K562 (cell line): ENCODE measurements around the gene ZNF775. TPM values are rescaled to one million over a fixed set of nuclear protein-coding genes. Genes with fewer than 3 reads are reported as not detected.
A peak's percentile ranks its signal among the peaks of the same experiment; 100 is the strongest.

ENCODE experiments used
- ATAC-seq: fragments of 200-7000 bp; cut with Tn5 transposase; 3 replicates; pipeline ENCODE4 v1.9.1; 2020; ENCODE audit warnings: moderate library complexity
- BruUV-seq: library from RNA; stranded (reverse); fragments of 400-500 nt; replicated peaks from 2 replicates; lab custom pipeline; 2021; lab: Mats Ljungman, UMichigan
- CTCF ChIA-PET: fragments of 300-600 bp; formaldehyde crosslinking; extraction: SDS; loops from one replicate; lab custom pipeline; 2021; ENCODE audit warnings: low intra/inter-chr PET ratio; lab: Yijun Ruan, JAX
- POLR2A ChIA-PET: fragments of 300-600, 350-650 bp; sonication (Branson Sonifier 250); formaldehyde crosslinking; extraction: SDS; loops from one replicate; lab custom pipeline; 2021; ENCODE audit warnings: antibody characterized with exemption, inconsistent platforms; lab: Yijun Ruan, JAX
- DNase-seq, 4 experiments: peaks; one replicate each; pipeline versions ENCODE4 v3.0.0 to v3.0.0-alpha.2; 2011 to 2018; ENCODE audit warnings: low spot score in 3 of 4, mixed read lengths in 3 of 4; ENCODE audit errors: extremely low read depth in 1 of 4
- FAIRE-seq: peaks from 2 replicates; lab custom pipeline; 2011; peaks lifted over from hg19 to GRCh38; lab: Jason Lieb, UNC
- H2AFZ ChIP-seq: 2 replicates; pipeline ENCODE4 v1.6.0; 2011; ENCODE audit warnings: low read depth, low read length, control low read depth, inconsistent platforms
- H3K27ac ChIP-seq: fragments of 200-600 bp; 3 replicates; pipeline ENCODE4 v1.8.0; 2011; ENCODE audit warnings: low read depth, mild to moderate bottlenecking, control low read depth, inconsistent platforms, low read length, moderate library complexity, mixed read lengths; ENCODE audit errors: extremely low read depth
- H3K27me3 ChIP-seq, 2 experiments: fragments of 300-600 bp in 1 of 2; 2 replicates in 1 of 2; 3 replicates in 1 of 2; pipeline versions ENCODE4 v1.6.0 to v1.8.0; 2011; ENCODE audit warnings: inconsistent platforms in 2 of 2, low read length in 2 of 2, mild to moderate bottlenecking in 1 of 2, mixed read lengths in 1 of 2, moderate library complexity in 1 of 2; ENCODE audit not compliant: control insufficient read depth in 2 of 2, insufficient read depth in 2 of 2
- H3K36me3 ChIP-seq: fragments of 300-600 bp; 3 replicates; pipeline ENCODE4 v1.8.0; 2011; ENCODE audit warnings: mild to moderate bottlenecking, low read length, inconsistent platforms; ENCODE audit not compliant: control insufficient read depth, insufficient read depth
- H3K4me1 ChIP-seq, 2 experiments: fragments of 200-600 bp in 1 of 2; replicated peaks in 1 of 2; 2 replicates in 1 of 2; 3 replicates in 1 of 2; pipeline versions ENCODE4 v1.5.1 to v1.8.0; 2011; ENCODE audit warnings: inconsistent platforms in 2 of 2, low read length in 2 of 2, mild to moderate bottlenecking in 1 of 2, mixed read lengths in 1 of 2, moderate library complexity in 1 of 2; ENCODE audit not compliant: control insufficient read depth in 2 of 2, insufficient read depth in 2 of 2
- H3K4me2 ChIP-seq: 2 replicates; pipeline ENCODE4 v1.6.1; 2011; ENCODE audit warnings: low read length, control low read depth, inconsistent platforms, mixed read lengths; ENCODE audit not compliant: insufficient read depth
- H3K4me3 ChIP-seq: fragments of 200-600 bp; sonication (generic), shearing (Covaris generic); 2 replicates; pipeline ENCODE4 v1.5.1; 2016; ENCODE audit warnings: control low read depth, inconsistent platforms
- H3K79me2 ChIP-seq: fragments of 200-600 bp; 3 replicates; pipeline ENCODE4 v1.8.0; 2011; ENCODE audit warnings: low read length, inconsistent platforms; ENCODE audit not compliant: control insufficient read depth, insufficient read depth
- H3K9ac ChIP-seq, 2 experiments: 2 replicates each; pipeline versions ENCODE4 v1.6.0 to v1.6.1; 2011; ENCODE audit warnings: low read depth in 2 of 2, low read length in 2 of 2, control low read depth in 1 of 2, inconsistent platforms in 1 of 2, mild to moderate bottlenecking in 1 of 2, mixed read lengths in 1 of 2; ENCODE audit not compliant: insufficient read depth in 1 of 2
- H3K9me1 ChIP-seq: one replicate; pipeline ENCODE4 v1.6.0; 2011; ENCODE audit warnings: inconsistent platforms, mild to moderate bottlenecking, low read length, moderate library complexity; ENCODE audit not compliant: control insufficient read depth, insufficient read depth
- H3K9me3 ChIP-seq: replicated peaks from 2 replicates; pipeline ENCODE4 v1.5.1; 2011; ENCODE audit warnings: low read depth, low read length, inconsistent platforms; ENCODE audit not compliant: control insufficient read depth, insufficient read depth
- H4K20me1 ChIP-seq: replicated peaks from 2 replicates; pipeline ENCODE4 v1.6.1; 2011; ENCODE audit warnings: low read length, inconsistent platforms, mixed read lengths; ENCODE audit not compliant: control insufficient read depth, insufficient read depth
- EHMT2 ChIP-seq: fragments of 450-650 bp; IDR thresholded peaks from 2 replicates; pipeline ENCODE4 v1.6.1; 2018; ENCODE audit warnings: antibody characterized with exemption
- ETV1 ChIP-seq: fragments of 450-650 bp; conservative IDR thresholded peaks from 2 replicates; pipeline ENCODE4 v1.6.1; 2016; ENCODE audit warnings: missing genetic modification characterization, control low read depth, low read depth, missing compliant biosample characterization
- HDAC3 ChIP-seq: fragments of 450-650 bp; IDR thresholded peaks from 2 replicates; pipeline ENCODE4 v1.6.1; 2018; ENCODE audit warnings: borderline replicate concordance, mild to moderate bottlenecking, moderate library complexity; ENCODE audit not compliant: partially characterized antibody
- LEF1 ChIP-seq: fragments of 450-650 bp; IDR thresholded peaks from 2 replicates; pipeline ENCODE4 v1.6.1; 2016; ENCODE audit warnings: mild to moderate bottlenecking
- NEUROD1 ChIP-seq: fragments of 150-350 bp; IDR thresholded peaks from 2 replicates; pipeline ENCODE4 v1.6.1; 2014; ENCODE audit warnings: borderline replicate concordance, low read length, low read depth; ENCODE audit not compliant: partially characterized antibody
- SAP30 ChIP-seq: fragments of 200-600 bp; sonication (generic); IDR thresholded peaks from 2 replicates; pipeline ENCODE4 v1.6.1; 2012; ENCODE audit warnings: borderline replicate concordance, low read depth, mild to moderate bottlenecking, moderate library complexity, low read length, control low read depth, inconsistent platforms; ENCODE audit not compliant: insufficient read depth, poor library complexity, severe bottlenecking
- SMAD4 ChIP-seq: fragments of 250-450 bp; sonication (Bioruptor Pico); conservative IDR thresholded peaks from 2 replicates; pipeline ENCODE4 v1.8.0; 2021; ENCODE audit warnings: inconsistent platforms, mild to moderate bottlenecking, moderate library complexity
- SMARCE1 ChIP-seq: fragments of 450-650 bp; IDR thresholded peaks from 2 replicates; pipeline ENCODE4 v1.7.1; 2016; ENCODE audit warnings: mild to moderate bottlenecking
- SRSF1 ChIP-seq: fragments of 200-400 bp; formaldehyde crosslinking; IDR thresholded peaks from 2 replicates; pipeline ENCODE4 v1.6.1; 2017; ENCODE audit warnings: mild to moderate bottlenecking, low read depth, low read length, moderate library complexity
- ZBTB1 ChIP-seq: sonication (generic); formaldehyde crosslinking; IDR thresholded peaks from 2 replicates; pipeline ENCODE4 v1.8.1; 2023; ENCODE audit warnings: missing genetic modification reagents, low read depth, mild to moderate bottlenecking, borderline replicate concordance
- ZKSCAN1 ChIP-seq: fragments of 150-350 bp; IDR thresholded peaks from 2 replicates; pipeline ENCODE4 v1.6.1; 2016; ENCODE audit warnings: low read depth, low read length
- ZNF12 ChIP-seq: sonication (generic); formaldehyde crosslinking; IDR thresholded peaks from 2 replicates; pipeline ENCODE4 v1.4.0; 2020; ENCODE audit warnings: mild to moderate bottlenecking, missing genetic modification reagents
- ZNF76 ChIP-seq: fragments of 250-450 bp; sonication (Bioruptor Pico); IDR thresholded peaks from 2 replicates; pipeline ENCODE4 v1.4.0; 2020; ENCODE audit warnings: mild to moderate bottlenecking, moderate library complexity, borderline replicate concordance
- WGBS: fragments of 100-300 bp; shearing (Covaris generic); methylation state at CpG from one replicate; pipeline ENCODE4 v1.1.6; 2016; ENCODE audit warnings: low coverage, mixed read lengths; ENCODE audit not compliant: insufficient coverage; ENCODE audit errors: missing lambda C conversion rate; 5-methylcytosine and 5-hydroxymethylcytosine counted together
- in situ Hi-C: fragments of 300-500 bp; cut with MboI; formaldehyde crosslinking; loops from 4 replicates; pipeline ENCODE4 v1.15.0; 2018; ENCODE audit warnings: inconsistent platforms, mixed read lengths
- intact Hi-C: fragments of 100-400 bp; cut with micrococcal nuclease; formaldehyde crosslinking; loops from 2 replicates; pipeline ENCODE4 v1.14.2; 2022
- polyA plus RNA-seq, 8 experiments: library from polyadenylated mRNA; depleted of rRNA in 4 of 8; stranded (reverse) in 5 of 8; unstranded in 3 of 8; fragments of >200 nt; fragmentation: Nextera tagmentation in 2 of 8; fragmentation: Illumina TruSeq in 1 of 8; extraction: Ambion mirVana in 2 of 8; extraction: Trizol in 1 of 8; gene quantifications; 2 replicates each; pipeline versions ENCODE4 v1.2.1 to v1.2.3, GENCODE V29; 2011 to 2014; ENCODE audit warnings: inconsistent platforms in 1 of 8, missing spikeins in 1 of 8
- total RNA-seq, 7 experiments: library from RNA; depleted of rRNA in 6 of 7; stranded (reverse); fragments of >200 nt in 6 of 7; fragmentation: Illumina TruSeq in 2 of 7; extraction: Trizol in 2 of 7; gene quantifications; 2 replicates each; pipeline versions ENCODE4 v1.2.1 to v1.2.3, GENCODE V29; 2011 to 2021; ENCODE audit warnings: low replicate concordance in 1 of 7
- TF ChIP-seq, protein P1 (sequence below): fragments of 250-450 bp; sonication (Bioruptor Pico); IDR thresholded peaks from 2 replicates; pipeline ENCODE4 v1.8.0; 2021; ENCODE audit warnings: mild to moderate bottlenecking, moderate library complexity
- TF ChIP-seq, protein P2 (sequence below): fragments of 250-450 bp; sonication (Bioruptor Pico); IDR thresholded peaks from 2 replicates; pipeline ENCODE4 v1.4.0; 2020; ENCODE audit warnings: borderline replicate concordance
- TF ChIP-seq, protein P3 (sequence below): sonication (generic); formaldehyde crosslinking; IDR thresholded peaks from 2 replicates; pipeline ENCODE4 v1.9.0; 2022; ENCODE audit warnings: mild to moderate bottlenecking, missing genetic modification reagents

The ZNF775 gene
- total and polyA plus RNA-seq, 9 of the 15 experiments (the other 6 are each of a cell fraction or from before 2014, with no cell fraction given) = 0.04 to 18.7 (median 4.9) TPM

DNA sequence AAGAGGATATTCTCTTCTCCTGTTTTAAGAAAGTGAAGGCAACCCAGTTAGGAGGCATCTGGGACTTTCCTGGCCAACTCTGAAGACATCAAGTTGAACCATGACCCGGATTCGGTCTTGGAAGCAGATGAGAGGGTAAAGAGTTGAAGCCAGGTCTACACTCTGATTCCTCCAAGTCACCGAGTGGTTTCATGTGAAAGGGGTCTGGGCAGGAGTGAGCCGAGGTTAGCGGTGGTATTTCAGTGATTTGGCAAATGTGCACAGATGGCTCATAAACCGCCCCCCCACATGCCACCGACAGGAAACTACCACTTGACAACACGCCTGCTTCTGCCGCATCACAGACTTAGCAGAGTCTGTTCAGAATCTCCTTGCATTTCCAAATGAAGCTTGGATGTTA, 21.9 kb upstream of the ZNF775 start (continued):
- no peak for TF ChIP-seq HDAC3
- TF ChIP-seq, protein P1, sequence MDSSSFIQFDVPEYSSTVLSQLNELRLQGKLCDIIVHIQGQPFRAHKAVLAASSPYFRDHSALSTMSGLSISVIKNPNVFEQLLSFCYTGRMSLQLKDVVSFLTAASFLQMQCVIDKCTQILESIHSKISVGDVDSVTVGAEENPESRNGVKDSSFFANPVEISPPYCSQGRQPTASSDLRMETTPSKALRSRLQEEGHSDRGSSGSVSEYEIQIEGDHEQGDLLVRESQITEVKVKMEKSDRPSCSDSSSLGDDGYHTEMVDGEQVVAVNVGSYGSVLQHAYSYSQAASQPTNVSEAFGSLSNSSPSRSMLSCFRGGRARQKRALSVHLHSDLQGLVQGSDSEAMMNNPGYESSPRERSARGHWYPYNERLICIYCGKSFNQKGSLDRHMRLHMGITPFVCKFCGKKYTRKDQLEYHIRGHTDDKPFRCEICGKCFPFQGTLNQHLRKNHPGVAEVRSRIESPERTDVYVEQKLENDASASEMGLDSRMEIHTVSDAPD (CRISPR knock-in tag) = no peak
- 0 out of 2 replicates have a peak, but pooled peaks have one; percentile 13 for TF ChIP-seq ETV1 (tag)
- TF ChIP-seq, protein P2, sequence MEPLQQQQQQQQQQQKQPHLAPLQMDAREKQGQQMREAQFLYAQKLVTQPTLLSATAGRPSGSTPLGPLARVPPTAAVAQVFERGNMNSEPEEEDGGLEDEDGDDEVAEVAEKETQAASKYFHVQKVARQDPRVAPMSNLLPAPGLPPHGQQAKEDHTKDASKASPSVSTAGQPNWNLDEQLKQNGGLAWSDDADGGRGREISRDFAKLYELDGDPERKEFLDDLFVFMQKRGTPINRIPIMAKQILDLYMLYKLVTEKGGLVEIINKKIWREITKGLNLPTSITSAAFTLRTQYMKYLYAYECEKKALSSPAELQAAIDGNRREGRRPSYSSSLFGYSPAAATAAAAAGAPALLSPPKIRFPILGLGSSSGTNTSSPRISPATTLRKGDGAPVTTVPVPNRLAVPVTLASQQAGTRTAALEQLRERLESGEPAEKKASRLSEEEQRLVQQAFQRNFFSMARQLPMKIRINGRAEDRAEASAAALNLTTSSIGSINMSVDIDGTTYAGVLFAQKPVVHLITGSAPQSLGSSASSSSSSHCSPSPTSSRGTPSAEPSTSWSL (CRISPR knock-in tag) = peak; percentile 66; the same call in 1 of the 2 replicates
- no peak for TF ChIP-seq ZNF76

DNA sequence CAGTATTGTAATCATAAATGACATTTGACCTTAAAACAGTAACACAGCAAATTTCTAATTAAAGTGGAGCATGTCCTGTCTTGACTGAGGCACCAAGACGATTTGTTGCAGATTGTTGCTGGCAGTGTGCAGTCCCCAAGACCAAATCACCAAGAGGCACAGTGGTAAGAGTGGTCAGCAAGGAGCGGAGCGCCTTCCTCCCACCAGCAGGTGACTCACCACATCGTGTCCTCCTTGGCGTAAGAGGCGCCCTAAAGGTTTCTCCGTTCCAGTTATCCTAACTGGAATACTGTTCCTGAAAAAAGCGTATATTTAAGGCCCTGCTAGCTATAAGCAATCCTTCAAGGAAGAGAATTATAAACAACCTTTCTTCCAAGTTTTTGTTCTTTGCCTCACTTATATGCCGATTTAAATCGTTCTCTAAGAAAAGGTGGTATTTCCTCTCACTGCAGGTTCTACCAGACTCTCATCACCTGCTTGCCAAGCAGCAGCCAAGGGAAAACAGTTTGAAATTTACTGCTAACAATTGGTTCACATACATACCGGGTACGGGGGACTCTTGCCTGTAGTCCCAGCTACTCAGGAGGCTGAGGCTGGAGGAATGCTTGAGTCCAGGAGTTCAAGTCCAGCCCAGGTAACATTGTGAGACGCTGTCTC, 21.2 kb upstream of the ZNF775 start:
- H3K9me3 ChIP-seq = no peaks in the 10 kb centered on the region
- in situ Hi-C loops = no loop called here
- ChIA-PET POLR2A (interaction anchor here (0.6 to 1.2 kb wide), 2 partner anchors 10 to 29 kb away, joined by 3 to 9 read pairs; partner anchors contain the start of gene REPIN1), CTCF (interaction anchor here (0.9 kb wide), 2 partner anchors 60 to 65 kb away, joined by 3 to 4 read pairs; no protein-coding TSS in a partner anchor)
- intact Hi-C loops = loop anchor here (2.0 to 10.0 kb wide), 3 partner anchors 21 to 397 kb away; partner anchors contain the start of gene ZNF775
- BruUV-seq = no TSS peak
- H3K79me2 ChIP-seq = no peaks in the 10 kb centered on the region
- WGBS = 38% methylated on average over 13 of the region's 13 CpGs
- no peak overlapping the region for H3K27ac ChIP-seq
- ATAC-seq = peak; percentile 84
- H2AFZ ChIP-seq = peak overlapping the region; percentile 48
- H3K9me1 ChIP-seq = peaks cover 5% of the 10 kb centered on the region
- H3K4me1 ChIP-seq = peaks cover 30 to 33% of the 10 kb centered on the region in 2 experiments; a peak in 4 of 5 replicates
- H3K9ac ChIP-seq = peak overlapping the region in 1 of 2 experiments; percentile 69; a peak in 1 of 4 replicates
- FAIRE-seq = peak; percentile 73
- no peaks in the 10 kb centered on the region; a peak in 1 of 5 replicates for H3K27me3 ChIP-seq
- peak; percentile 61 to 76 (median 68) for DNase-seq
- H3K4me3 ChIP-seq = no peak overlapping the region
- no peaks in the 10 kb centered on the region for H4K20me1 ChIP-seq
- H3K36me3 ChIP-seq = no peaks in the 10 kb centered on the region
- peak overlapping the region; percentile 30 for H3K4me2 ChIP-seq
- TF ChIP-seq ZNF12 (CRISPR knock-in tag) (no peak), SMARCE1 (peak; percentile 78), ZBTB1 (CRISPR knock-in tag) (no peak), SMAD4 (CRISPR knock-in tag) (0 out of 2 replicates have a peak, but pooled peaks have one; percentile 12), SAP30 (no peak), NEUROD1 (peak; percentile 59), EHMT2 (peak; percentile 58; the same call in 1 of the 2 replicates), ZKSCAN1 (peak; percentile 66; the same call in 1 of the 2 replicates), LEF1 (0 out of 2 replicates have a peak, but pooled peaks have one; percentile 19), SRSF1 (no peak)
- TF ChIP-seq, protein P3, sequence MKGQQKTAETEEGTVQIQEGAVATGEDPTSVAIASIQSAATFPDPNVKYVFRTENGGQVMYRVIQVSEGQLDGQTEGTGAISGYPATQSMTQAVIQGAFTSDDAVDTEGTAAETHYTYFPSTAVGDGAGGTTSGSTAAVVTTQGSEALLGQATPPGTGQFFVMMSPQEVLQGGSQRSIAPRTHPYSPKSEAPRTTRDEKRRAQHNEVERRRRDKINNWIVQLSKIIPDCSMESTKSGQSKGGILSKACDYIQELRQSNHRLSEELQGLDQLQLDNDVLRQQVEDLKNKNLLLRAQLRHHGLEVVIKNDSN (CRISPR knock-in tag) = no peak
